Renal cortex interstitium (tissue), 11 donors: ENCODE results near the gene LASP1NB.

Experiments
- DNase-seq, 11 donors: peaks; one replicate each; pipeline ENCODE4 v3.0.0-alpha.2; 2013; ENCODE audit warnings: low read depth in 9 of 11, low spot score in 4 of 11; ENCODE audit errors: extremely low read depth in 1 of 11

Gene LASP1NB

DNA sequence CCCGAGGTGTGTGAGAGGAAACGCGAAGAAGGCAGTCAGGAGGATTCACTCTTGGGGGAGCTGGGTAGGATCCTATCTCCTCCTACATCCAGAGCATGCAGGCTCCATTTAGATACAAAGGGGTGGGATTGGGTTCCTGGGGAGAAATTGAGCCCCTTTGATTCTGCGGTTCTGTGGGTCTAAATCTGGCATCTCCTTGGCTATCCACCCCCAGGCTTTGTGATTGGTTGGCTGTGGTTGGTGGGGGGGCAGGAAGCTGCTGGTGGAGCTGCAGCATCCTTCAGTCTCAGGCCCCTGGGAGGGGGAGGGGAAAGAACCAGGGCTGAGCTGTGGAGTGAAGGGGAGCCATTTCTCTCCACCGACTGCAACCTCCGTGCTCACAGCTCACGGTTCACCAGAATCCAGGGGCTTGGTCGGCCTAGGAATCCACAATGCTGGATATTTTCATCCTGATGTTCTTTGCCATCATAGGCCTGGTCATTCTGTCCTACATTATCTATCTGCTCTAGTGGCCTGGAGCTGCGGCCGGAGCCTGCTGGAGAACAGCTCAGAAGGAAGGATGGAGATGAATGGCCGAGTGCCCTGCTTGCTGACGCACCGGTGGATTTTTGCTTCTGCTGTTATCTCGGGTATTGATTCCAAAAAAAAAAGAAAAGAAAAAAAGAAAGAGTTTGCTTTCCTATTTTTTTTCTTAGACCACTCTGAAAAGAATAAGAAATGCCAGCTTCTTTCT, at the start of gene LASP1NB:
LASP1NB (plus strand) TSS at position 352 of the 733 bp plus-strand sequence.
- peak in 9 of 11 donors; percentile 42 to 76 (median 65) for DNase-seq

DNA sequence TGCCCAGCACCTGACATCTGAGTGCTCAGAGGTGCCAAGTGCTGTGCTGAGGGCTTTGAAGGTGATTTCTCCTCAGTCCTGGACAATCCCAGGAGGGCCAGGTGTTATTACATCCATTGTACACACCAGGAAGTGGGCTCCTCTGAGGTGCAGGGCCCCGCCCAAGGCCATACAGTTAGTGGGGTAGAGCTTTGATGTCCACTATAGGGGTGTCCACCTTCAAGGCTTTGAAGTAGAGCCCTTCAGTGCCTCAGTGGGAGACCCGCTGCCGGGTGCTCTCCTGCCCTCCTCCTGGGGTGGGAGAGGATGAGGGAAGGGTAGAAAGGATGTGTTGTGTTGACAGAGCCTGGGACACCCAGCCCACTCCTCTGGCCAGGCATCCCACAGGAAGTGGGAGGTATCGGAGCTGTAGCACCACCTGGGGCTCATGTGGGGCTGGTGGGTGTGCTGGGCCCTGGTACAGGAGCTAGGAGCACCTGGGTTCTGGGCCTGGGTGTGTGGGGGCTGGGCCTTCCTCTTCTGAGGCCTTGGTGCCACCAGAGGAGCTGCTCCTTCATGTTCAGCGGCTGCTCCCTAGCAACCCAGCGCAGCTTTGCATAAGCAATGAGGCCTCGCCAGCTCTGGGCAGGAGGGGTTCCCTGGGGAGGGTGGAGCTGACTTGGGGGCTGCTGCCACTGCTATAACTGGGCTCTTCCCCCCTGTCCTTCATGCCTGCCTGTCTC, 48.1 kb upstream of the LASP1NB start:
- DNase-seq = no peak

DNA sequence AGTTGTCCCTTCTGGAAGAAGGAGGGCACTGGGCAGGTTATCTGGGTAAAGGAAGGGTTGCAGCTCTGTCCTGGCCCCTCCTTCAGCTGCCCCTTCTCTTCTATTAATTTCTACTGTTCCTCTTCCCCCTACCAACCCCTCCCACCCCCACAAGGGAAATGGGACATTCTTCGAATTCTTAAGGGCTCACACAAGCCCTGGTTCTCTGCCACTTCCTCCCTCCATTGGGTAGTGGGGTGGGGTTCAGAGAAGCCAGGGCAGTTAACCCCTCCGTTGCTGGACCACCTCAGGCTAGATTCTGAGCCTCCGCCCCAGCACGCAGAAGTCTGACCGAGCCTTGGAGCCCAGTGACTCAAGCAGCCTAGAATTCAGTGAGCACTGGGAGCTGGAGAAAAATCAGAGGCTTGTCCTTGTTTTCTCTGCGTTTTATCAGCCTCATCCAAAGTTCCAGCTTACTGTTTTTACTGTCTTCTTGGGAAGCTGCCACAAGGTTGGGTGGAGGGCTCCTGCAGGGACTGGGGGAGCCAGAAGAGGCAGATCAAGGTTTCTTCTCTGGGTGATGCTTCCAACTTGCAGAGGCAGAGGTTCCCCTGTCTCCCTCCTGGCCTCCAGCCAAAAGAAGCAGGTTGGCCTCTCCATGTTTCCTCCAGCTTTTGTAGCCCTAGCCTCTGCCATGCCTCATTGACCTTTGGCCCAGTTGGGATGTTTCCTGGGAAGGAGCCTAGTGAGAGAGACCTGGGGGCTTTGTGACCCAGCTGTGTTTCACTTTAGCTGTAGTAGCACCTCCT, 45.3 kb upstream of the LASP1NB start:
- DNase-seq = peak in 4 of 11 donors; percentile 42 to 81 (median 71)

DNA sequence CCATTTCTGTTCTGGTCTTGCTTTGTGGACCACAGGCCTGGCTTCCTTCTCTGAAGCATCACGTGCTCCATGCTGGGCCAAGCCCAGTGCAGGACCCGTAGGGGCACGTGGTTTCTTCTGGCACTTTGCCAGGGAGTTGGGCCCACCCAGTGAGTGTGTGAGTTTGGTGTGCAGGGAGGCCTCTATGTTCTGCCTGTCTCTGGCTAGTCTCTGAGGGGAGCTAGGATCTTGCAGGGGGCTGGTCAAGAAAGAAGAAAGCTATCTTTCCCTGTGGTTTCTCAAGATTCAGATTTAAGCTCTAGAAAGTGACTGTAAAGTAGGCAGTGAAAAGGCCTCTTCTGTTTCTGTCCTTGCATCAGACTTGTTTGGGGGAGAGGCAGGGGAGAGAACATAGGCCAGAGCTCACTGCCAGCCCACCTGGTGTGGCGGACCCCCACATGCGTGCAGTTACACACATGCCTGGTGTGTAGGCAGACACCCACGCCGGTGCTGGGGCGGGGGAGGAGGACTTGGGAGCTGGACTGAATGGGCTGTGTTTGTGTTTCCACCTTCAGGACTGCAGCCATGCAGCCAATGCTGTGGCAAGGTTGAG, 43.7 kb upstream of the LASP1NB start:
- peak in 2 of 11 donors; percentile 68 to 86 for DNase-seq

DNA sequence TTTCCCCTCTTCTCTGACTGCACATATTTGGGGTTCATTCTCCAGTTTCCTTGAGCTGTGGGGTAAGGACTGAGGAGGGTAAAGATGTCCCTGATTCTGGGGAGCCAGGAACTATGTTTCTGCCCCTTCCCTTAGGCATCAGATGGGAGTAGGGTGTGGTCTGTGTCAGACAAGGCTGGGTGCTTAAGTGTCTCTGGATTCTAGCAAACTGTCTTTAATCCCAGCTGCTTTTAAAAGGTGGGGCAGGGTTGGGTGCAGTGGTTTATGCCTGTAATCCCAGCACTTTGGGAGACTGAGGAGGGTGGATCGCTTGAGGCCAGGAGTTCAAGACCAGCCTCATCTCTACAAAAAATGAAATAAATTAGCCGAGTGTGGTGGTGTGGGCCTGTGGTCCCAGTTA, 42.5 kb upstream of the LASP1NB start:
- no peak for DNase-seq

DNA sequence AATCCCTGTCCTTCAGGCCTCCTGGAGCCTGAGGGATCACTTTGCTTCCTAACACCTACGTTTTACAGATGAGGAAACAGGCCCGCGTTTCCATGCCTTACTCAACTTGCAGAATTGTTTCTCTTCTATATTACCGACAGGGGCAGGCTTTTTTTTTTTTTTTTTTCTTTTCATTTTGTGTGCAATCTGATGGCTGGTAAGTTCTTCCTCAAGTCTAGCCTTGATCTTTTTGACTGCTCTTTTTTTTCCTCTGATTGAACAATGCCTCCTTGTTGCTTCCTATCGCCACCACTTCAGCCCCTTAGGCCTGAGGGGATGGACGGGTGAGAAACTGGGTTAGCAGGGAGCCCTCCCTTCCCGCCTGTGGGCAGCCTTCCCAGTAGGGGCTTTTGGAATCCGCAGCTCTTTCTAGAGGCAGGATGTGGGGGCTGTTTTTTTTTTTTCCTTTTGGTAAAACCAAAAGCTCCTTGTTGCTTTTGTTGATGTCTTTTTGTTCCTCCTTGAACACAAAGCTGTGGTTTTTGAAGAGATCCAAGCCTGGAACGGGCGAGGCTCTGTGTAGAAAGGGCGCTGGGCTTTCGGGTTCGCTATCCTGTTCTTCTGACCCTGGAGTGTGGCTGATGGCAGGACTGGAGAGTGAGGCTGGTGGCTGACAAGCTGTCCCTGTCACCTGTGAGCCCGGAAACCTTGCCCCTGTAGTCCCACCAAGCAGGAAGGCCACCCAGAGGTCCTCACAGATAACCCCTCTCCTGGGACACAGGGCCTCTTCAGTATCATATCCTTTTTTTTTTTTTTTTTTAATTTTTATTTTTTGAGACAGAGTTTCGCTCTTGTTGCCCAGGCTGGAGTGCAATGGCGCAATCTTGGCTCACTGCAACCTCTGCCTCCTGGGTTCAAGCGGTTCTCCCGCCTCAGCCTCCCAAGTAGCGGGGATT, 41.6 kb upstream of the LASP1NB start:
- DNase-seq = no peak

DNA sequence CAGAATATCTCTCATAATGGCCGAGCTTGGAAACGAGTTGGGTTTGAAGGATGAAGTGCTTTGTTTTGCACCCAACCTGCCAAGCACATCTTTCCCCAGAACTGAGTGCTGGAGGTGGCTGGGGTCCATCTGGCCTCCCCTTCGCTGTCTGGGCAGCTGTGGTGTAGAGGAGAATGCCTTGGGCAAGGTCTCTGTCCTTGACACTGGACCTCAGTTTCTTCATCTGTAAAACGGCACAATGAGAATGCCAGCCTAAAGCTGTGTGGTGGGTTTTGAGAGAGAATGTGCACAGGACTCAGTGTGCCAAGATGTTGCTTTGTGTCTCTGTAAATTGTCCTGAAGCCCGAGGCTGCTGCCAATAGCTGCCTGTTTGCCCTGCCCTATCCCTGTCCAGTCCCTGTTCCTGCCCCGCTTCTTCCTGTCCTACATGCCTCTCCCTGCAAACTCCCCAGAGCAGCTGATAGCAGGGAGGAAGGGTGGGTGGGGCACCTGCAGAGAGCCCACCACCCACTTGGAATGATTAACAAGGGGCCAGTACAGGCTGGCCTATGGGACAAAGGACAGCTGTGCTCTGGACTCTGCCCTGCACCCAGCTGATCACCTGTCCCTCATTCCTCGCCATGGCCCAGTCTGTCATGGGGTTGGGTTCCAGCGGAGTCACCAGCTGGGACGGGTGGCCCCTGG, 40.2 kb upstream of the LASP1NB start:
- no peak for DNase-seq

DNA sequence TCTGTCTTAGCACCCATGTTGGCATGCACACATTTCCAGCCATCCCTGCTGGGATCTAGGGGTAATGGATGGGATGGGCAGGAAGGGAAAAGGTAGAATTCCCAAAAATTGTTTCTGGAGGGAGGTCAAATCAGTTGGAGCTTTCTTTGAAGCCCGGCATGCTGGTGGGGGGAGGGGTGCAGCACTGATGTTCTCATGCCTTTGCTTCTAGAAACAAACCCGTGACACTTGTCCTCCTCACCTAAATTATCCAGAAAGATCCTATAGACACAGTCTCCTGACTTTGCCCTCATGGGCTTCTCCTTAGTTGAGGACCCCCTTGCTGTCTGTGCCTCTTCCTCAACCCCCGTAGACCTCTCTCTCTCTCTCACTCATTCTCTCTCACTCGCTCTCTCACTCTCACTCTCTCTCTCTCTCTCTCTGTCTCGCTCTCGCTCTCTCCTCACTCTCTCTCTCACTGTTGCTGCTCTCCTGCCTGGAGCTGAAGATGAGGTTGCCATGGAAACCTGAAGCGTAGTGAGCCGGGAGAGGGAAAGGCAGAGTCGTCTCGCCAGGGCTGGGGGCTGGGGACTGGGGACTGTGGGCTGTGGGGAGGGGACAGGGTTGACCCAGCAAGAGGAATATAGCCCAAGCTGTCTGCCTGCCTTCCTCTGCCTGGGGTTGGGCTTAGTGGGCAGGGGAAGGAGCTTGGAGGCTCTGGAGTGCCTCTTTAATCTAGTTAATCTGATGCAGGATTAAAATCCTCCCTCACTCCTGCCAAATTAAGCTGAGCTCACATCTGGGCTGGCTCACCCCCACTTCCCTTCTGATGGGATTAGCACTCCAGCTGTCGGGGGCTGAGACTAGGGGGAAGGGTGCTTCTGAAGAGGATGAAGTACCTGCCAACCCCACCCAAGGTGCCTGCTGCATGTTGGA, 39.4 kb upstream of the LASP1NB start:
- DNase-seq = no peak

DNA sequence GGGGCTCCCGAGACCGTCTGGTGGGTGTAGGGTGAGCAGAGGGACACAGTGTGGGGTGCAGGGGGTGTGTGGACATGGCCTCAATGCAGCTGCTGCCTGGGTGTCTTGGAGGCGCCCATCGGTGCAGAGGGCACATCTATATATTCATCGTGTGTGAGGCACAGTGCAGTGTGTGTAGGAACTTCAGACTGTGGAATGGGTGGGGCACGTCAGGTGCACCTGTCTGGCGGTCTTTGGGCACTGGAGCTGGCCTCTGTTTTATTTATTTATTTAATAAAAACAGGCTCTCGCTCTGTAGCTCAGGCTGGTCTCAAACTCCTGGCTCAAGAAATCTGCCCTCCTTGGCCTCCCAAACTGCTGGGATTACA, 38.8 kb upstream of the LASP1NB start:
- DNase-seq = no peak

DNA sequence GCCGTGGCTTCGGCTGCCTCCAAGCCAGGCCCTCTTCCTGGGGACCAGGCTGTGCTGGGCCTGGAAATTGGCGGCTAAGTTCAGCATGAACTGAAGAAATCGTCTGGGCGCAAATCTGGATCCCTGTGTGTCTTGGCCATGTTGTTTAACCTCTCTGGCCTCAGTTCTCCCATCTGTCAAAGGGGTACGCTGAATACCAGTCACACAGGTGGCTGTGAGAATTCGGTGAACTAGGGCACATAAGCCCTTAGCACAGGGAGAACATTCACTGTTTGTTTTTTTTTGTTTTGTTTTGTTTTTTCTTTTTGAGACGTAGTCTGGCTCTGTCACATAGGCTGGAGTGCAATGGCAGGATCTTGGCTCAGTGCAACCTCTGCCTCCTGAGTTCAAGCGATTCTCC, 36.6 kb upstream of the LASP1NB start:
- DNase-seq = no peak

DNA sequence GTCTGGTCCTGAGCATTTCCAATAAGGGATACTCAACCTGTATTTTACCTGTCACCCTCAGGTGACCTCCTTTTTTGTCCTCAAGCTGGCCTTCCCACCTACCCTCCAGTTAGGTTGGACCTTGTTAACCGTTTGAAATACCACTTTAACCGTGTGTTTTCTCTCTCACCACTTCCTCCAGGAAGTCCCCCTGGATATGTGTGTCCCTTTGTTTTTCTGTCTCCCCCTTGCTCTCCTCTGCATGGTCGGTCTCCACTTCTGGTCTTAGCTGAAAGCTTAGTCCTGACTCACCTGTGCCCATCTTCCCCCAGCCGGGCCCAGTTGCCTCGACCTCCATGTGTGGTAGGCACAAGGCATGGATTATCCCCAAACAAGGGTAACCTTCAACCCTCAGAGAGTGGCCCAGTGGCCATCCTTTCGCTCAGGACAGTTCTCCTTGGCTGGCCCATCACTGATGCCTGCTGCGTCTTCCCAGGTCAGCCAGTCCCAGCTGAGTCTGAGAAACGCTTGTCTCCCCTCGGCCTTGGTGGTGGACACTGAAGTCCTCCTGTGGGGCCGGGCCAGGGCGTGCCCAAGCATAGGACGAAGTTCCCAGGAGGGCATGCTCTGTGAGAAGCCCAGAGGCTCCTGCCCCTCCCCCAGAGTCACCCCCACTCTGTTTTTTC, 35.5 kb upstream of the LASP1NB start:
- DNase-seq = no peak

DNA sequence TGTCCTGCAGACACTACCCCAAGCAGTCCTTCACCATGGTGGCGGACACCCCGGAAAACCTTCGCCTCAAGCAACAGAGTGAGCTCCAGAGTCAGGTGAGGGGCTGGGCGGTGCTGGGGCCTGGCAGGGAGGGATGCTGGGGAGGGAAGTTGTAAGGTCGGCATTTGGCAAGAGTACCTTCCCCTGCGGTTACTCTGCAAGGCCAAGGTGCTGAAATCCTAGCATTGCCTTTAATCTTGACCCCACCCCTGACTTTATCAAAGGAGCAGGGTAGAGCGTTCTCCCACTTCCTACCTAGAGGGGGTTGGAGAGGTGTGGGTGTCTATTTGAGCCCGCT, 35.0 kb upstream of the LASP1NB start:
- DNase-seq = no peak

DNA sequence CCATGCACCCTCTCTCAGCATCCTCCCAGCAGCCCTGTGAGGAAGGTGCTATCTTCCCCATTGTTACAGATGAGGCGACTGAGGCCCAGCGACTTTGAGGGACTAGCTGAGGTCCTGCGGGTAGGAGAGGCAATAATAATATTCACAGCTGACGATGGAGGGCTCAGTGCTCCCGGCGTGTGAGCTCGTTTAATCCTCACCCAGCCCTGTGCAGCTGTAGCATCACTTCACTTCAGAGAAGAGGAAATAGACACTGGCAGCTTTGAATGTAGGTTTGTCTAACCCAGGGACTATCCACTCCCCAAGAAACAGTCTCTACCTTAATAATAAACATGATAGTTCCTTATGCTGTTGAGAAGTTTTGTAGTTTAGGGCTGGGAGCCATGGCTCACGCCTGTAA, 34.0 kb upstream of the LASP1NB start:
- no peak for DNase-seq

DNA sequence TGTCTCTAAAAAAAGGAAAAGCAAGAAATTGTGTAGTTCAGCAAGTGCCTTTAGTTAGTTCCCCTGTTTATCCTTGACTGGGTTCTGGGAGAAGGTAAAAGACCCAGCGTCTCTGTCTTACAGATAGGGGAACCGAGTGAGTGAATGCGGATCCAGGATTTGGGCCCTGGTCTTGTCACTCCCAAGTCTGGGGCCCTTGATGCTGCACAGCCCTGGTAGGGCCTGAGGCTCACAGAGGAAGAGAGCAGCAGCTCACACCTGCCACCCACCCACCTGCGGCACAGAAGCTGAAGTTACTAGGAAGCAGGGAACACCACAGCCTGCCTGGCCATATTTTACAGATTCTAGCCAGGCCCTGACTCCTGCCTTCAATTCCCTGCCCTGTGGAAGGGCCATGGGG, 33.3 kb upstream of the LASP1NB start:
- DNase-seq = no peak

DNA sequence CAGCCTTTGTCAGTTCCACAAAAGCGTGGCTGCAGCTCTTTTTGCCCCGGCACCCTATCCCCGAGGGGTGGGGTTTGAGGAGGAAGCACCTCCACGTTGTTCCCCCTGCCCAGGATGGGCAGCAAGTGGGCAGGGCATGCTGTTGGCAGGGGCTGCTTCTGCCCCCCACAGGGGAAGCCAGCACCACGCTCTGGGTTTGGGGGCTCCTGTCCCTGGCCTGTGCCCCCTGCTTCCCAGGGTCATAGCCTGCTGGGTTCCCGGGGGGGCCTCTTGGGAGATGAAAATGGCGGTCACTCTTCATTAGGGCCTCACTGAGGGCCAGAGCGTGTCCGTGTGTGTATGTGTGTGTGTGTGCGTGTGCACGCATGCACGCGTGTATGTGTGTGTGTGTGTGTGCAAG, 32.8 kb upstream of the LASP1NB start:
- DNase-seq = no peak

DNA sequence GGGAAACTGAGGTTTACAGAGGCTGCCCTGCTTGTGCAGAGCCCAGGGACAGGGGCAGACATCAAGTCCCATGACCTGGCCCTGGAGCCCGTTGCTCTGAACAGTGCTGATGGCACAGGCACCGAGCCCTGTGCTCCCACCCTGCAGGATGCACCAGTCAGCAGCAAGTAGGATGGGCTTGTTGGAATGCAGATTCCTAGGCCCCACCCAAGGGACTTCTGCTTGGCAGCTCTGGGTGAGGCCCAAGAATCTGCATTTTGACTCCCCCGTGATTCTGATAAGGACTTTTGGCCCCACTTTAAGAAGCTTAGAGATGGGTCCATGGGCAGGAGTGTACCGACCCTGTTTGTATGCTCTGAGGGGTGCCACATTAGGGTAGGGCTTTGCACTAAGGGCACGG, 32.3 kb upstream of the LASP1NB start:
- no peak for DNase-seq

DNA sequence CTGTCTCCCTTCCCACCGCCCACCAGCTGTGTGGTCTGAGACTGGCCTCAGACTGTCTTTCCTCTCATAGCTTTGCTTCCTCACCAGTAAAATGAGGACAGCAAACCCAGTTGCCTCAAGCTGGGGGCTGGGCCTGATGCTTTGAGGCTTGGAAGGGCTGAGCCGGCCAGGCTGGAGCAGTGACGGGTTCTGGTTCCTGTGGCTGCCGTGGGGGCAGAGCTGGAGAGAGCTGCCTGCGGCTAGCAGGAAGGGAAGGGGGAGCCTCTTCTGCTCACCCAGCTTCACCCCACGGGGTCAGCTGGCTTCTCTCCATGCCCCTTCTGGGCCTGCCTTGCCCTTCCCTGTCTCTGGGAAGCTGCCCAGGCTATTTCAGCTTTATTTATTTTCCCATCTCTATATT, 31.8 kb upstream of the LASP1NB start:
- no peak for DNase-seq
